Stimulated activated CD4-positive, alpha-beta T cell treated with anti-CD3 and anti-CD28 coated beads, TNF-alpha, amount 100 ng/mL, for 24 hours (primary cell): ENCODE results near the gene CUBN.
A peak's percentile ranks its signal among the peaks of the same experiment; 100 is the strongest.

Source experiments
- DNase-seq, 3 experiments: peaks; one replicate each; pipeline ENCODE4 v3.0.0-alpha.2; 2020; ENCODE audit warnings: low read depth in 3 of 3

CUBN gene

DNA sequence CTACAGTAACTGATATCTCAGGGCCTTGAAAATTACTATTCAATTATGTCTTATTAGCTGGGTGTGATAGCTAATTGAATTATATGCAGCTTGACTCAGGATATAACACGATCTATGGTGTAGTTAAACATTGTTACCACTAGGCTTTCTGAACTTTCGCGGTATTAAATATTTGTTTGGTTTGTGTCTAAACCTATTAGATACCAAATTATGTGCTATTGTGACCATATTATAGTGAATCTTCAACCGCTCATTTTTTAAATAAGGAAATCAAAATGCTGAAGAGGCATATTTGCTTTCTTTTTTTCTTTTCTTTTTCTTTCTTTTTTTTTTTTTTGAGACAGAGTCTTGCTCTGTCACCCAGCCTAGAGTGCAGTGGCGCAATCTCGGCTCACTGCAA, 213.1 kb downstream of the CUBN start:
- no peak for DNase-seq

DNA sequence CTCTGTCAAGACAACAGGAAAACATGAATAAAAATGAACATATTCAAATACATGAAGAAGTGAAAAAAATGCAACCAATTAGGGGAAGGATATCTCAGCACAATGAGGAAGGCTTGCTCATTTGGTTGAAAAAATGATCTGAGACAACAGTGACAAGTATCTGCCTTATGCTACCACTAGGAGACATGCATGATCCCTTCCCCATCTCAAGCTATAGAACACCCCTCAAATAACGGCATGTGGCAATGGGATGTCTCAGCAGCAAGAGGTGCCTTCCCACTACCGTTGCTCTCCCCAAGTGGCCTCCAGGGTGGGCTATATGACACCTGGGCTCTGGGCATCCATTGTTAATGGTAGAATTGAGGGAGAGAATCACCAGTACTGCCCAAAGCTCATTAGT, 214.3 kb downstream of the CUBN start:
- DNase-seq, result no peak

GRCh38 chr10:16913266-16913665, 216.3 kb downstream of the CUBN start:
- DNase-seq, result no peak

DNA sequence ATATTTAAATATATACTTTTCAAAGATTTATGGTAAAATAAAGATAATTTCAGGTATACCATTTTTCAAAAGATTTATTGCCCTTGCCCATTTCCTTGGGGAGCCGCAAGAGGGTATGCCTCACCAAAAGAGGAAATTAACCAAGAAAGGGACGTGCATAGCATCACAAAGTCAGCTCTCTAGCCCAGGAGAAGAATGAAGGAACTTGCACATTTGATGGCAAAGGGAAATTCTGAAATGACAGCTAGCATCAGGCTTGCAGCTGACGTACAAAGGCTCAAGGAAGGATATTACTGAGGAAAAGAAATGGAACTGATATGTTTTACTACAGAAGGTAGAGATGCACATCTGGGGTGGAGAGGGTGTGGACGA, 218.8 kb downstream of the CUBN start:
- DNase-seq, result no peak

DNA sequence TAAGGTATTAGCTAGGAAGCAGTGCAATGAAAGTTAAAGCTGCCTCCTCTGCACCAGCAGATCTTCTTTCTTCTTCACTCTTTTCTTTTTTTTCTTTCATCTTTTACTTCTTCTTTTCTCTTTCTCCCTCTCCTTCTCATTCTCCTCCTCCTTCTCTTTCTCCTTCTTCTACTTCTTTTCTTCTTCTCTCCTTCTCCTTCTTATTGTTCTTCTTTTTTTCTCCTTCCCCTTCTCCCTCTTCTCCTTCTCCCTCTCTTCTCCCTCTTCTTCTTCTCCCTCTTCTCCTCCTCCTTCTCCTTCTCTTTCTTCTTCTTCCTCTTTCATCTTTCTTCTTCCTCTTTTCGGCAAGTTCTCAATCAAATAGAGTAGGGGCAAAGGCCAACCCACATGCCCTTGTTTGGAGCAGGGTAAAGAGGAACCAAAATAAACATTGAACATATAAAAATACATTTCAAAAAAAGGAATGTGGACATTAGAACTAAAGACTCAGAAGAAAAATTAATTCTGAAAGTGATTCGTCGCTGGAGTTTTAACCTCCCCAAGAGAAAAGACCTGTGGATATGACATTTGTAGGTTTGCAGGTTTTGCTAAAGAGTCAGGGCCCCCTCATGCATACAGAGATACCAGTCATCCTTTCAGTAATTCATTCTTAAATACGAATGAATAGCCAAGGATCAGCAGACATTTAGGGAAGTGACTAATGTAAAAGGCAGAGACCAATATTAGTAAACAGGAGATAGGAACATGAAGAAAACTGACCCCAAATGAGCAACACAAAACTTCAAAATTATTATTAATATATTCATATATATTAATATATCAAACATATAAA, 219.4 kb downstream of the CUBN start:
- DNase-seq, result no peak

DNA sequence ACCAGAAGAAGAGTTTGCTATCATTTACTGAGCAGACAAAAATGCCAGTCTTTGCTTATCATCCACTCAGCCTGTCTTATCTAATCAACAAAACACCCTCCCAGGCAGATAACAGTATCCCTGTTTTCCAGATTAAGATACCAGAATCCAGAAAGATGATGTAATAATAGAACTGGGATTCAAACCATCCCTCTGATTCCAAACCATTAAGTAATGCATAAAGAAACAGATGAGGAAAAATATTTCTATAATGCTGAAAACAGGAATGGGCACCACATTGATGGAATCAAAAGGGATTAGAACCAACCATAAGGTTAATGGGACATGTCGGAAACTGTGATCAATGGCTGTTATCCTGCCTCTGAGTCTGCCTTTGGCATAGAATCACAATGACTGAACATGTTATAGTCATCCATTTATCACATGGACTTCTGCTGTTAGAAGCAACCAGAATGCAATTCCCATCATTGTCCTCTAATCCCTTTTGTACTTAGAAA, 220.3 kb downstream of the CUBN start:
- no peak for DNase-seq

GRCh38 chr10:16907687-16908086, 221.9 kb downstream of the CUBN start:
- DNase-seq, result no peak

GRCh38 chr10:16905320-16905719, 224.3 kb downstream of the CUBN start:
- DNase-seq, result no peak

GRCh38 chr10:16904639-16905061, 225.0 kb downstream of the CUBN start:
- DNase-seq, result no peak

DNA sequence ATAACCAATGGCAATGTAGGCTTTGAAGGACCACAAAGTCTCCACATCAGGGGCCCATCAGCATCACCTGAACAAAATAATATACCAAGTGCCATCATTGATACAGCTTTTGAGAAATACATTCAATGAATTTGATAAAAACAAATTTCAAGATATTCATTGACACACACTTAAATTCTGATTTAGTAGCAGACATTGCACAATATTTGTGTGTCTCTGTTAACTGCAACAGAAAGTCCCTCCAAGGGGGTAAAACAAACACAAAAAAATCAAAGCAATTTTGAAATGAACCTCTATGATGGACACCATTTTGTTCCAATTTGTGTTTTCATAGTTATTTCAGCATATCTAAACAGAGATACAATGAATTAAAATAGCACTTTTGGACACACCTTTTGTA, 225.6 kb downstream of the CUBN start:
- DNase-seq, result no peak

- peak in 1 of 3 experiments; percentile 5 for DNase-seq
These were observed 227.0 kb downstream of the CUBN start for GRCh38 chr10:16902606-16903005.

DNA sequence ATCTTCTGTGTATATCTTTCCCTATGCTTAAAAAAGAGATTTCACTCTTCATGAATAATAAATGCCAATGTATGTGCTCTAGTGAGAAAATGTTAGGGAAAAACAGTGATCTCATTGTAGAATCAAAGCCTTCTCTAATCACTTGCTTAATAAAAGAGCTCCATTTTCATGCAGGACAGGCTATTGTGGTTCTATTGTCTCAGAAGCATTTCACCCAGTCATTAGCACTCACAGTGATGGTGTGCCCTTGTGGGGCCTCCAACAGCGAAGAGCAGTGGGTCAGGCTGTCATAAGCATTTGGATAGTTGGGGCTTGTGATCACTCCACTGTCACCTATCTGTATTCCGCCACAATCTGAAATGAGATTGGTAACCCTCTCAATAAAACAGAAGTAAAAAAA, 228.5 kb downstream of the CUBN start:
- no peak for DNase-seq

DNA sequence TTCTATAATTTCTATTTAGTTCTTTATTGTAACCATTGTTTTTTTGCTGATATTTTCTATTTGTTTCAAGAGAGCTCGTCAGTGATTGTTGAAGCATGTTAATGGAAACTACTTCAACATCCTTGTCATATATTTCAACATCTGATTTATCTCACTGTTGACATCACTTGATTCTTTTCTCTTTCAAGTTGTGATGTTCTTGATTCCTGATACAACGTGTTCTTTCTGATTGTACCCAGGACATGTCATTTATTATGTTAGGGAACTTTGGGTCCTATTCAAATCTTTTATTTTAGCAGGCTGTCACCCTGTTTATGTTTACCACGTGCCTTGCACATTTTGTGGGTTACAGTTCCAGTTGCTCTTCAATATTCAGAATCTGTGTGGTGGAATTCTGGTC, 232.6 kb downstream of the CUBN start:
- no peak for DNase-seq

GRCh38 chr10:16894821-16895220, 234.8 kb downstream of the CUBN start:
- no peak for DNase-seq

DNA sequence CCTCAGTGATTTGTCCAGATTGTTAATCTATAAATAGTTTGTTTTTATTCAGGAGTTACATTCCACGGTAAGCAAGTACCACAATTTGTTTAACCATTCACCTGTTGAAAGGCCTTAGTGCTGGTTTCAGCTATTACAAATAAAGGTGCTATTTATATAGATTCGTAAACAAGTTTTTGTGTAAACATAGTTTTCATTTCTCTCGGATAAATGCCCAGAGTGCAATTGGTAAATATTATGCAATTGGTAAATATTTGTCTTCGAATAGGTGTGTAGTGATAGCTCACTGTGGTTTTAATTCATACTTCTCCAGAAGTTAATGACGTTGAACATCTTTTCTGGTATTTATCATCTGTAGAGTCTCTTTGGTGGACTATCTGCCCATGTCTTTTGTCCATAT, 235.9 kb downstream of the CUBN start:
- DNase-seq, result no peak

DNA sequence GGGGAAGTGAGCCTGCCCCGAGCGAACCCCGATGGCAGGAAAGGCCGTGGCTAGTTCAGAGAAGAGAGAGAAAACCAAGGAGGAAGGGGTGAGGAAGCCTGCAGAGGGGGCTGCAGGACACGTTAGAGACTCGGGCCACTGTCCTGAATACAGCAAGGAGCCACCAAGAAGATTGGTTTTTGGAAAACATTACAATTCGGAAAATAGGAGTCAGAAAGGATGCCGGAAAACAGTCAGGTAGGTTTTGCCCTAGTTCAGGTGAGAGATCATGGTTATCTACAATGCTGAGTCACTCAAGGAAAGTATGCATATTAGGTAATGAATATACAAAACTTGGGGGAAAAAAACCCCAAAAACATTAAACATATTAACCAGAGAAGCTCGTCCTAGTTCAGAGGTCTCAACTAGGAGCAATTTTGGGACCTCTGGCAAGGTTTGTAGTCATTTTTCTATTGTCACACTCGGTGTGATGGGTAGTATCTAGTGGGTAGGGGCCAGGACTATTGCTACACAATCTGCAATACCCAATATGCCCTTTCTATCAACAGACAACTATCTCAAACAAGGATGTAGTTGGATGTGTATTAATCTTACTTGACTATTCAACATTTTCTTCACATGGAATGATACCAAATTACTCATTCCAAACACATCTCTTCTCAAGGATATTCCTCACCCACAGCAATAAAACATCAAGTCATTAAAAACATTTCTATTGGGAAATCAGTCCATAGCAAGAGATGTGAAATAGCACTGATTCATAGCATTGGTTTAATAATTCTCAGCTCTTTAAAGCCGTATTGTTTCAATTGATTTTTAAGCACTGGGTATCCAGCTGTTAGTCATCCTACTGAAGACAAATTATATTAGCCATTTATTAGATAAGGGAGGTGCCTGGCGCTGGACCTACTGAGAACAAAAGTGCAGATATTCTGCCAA, 238.0 kb downstream of the CUBN start:
- DNase-seq, result peak; percentile 8 to 55 (median 16)

- DNase-seq, result no peak
These were observed 238.9 kb downstream of the CUBN start for GRCh38 chr10:16890691-16891090.

DNA sequence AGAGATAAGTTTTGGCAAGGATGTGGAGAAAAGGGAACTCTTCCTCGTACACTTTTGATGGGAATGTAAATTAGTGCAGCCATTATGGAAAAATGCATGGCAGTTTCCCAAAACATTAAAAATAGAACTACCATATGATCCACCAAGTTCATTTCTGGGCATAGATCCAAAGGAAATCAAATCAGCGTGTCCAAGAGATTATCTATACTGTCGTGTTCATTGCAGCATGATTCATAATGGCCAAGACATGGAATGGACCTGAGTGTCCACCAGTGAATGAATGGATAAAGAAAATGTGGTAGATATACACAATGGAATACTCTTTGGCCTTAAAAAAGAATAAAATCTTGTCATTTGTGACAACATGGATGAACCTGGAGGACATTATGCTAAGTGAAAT, 242.0 kb downstream of the CUBN start:
- DNase-seq, result no peak

DNA sequence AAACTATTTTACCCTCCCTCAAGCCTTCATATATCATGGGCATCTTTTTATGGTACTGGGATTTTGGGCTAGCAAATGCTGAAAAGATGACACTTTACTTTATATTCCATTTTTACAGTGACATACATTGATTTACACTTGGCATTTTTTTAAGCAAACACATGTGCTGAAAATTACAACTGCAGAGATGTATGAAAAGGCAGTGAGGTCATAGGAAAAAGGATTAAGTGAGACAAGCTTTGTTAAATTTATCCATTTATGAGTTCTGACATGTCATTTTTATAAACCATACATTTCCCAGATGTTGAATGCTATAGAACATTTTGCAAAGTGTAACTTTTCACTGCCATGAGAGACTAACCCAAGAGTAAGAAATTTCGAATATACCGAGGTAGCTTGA, 243.6 kb downstream of the CUBN start:
- DNase-seq, result no peak

- DNase-seq, result no peak
These were observed 245.1 kb downstream of the CUBN start for GRCh38 chr10:16884497-16884896.

DNA sequence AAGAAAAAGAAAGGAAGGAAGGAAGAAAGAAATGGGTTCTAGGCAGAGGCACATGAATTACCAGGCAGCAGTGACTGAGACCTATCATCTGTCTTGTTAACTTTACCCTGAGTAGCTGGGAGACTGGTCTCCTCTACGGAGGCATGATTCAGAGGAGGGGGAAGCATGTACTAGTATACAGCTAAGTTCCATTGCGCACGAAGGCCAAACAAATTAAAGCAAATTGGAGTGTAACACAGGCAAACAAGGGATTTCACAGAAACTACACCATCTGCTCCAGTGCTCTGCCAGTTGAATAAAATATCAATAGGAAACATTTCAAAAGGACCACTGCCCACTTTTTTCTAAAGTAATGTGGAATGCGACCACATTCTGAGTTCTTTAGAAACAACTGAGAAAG, 246.5 kb downstream of the CUBN start:
- no peak for DNase-seq

- no peak for DNase-seq
These were observed 259.3 kb downstream of the CUBN start for GRCh38 chr10:16870331-16870730.

- DNase-seq, result no peak
These were observed 261.6 kb downstream of the CUBN start for GRCh38 chr10:16867990-16868389.
